Astrocyte (in vitro differentiated cells and primary cell): Measurements from ENCODE around the gene CROCC.

Experiments
- CTCF ChIP-seq: IDR thresholded peaks from 2 replicates; pipeline ENCODE4 v1.5.1; 2011; ENCODE audit warnings: low read depth, mild to moderate bottlenecking, inconsistent platforms, low read length, moderate library complexity; ENCODE audit not compliant: insufficient read depth
- EZH2 ChIP-seq: IDR thresholded peaks from 2 replicates; pipeline ENCODE4 v1.6.1; 2012; ENCODE audit warnings: mild to moderate bottlenecking, low read length, inconsistent platforms; ENCODE audit not compliant: insufficient read depth

GRCh38 chr1:16913833-16914662 lies 7.7 kb upstream of the CROCC start:
- TF ChIP-seq CTCF, result no peak
- TF ChIP-seq EZH2, result no peak
